Stimulated activated CD4-positive, alpha-beta T cell treated with anti-CD3 and anti-CD28 coated beads, Interleukin-15, amount 100 ng/mL, for 1 hour (primary cell): ENCODE measurements around the gene BCHE.
"Not testable (repeated sequence)": the region's sequence is repeated elsewhere in the genome, so short reads cannot be mapped to it uniquely, and the experiment has no call there.

Experiments used
- DNase-seq, 2 donors: peaks; one replicate each; pipeline ENCODE4 v3.0.0-alpha.2; 2020; ENCODE audit warnings: low read depth in 1 of 2, low spot score in 1 of 2

The BCHE gene

GRCh38 chr3:165817160-165817709 is 20.0 kb downstream of the BCHE start:
- DNase-seq: no peak

DNA sequence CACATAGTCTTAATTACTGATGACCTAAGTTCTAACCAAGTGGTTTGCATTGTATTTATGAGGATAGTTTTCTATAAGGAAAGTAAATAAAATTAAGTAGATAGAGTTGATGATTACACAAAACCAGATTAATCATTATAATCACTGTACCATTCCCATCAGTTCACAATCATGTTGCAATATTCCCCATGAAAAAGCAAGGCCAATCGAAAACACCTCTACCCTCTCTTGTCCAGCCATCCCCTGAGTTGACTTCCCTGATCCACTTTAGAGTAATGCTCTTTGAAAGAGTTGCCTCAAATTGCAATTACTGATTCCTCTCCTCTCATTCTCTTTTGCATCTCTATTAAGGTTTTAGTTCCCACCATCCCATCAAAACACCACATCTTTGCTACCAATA is 21.0 kb downstream of the BCHE start:
- DNase-seq: no peak

DNA sequence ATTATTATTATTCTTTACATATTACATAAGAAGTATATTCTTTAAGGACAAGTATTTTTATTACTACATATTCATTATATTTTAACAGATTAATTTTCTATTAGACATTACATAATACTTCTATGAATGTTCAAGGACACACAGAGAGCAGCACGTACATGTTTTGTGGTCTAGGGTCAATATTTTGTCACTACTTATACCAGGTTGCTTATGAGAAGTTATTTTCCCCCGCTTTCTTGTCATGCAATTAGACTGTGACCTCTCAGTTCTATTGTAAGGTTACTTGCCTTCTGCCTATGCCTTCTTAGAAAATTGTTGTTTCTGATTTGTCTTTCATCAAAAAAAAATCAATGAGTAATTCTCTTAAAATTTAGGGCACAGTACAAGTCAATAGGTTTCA is 21.5 kb downstream of the BCHE start:
- DNase-seq: no peak

DNA sequence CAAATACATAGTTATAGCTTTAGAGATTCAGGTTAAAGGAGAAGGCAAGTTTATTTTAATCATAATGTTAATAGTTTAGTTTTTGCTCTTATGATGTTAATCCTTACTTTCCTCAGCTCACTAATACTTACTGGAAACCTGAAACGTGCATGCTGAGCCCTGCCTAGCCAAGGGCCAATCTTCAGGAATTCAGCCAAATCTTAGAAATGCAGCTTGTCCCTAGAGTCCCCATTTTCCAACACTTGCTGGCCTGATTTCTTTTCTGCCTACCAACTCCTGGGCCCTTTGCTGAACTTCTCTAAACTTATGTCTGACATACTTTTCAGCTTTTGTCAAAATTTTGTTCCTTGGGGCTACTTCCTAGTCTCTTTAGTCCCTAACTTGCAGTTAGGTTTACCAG is 22.8 kb downstream of the BCHE start:
- no peak for DNase-seq

GRCh38 chr3:165807937-165808336 is 29.3 kb downstream of the BCHE start:
- DNase-seq: not testable (repeated sequence)

- no peak for DNase-seq
Observed at GRCh38 chr3:165805946-165806561, 31.2 kb downstream of the BCHE start.

- no peak for DNase-seq
Observed at GRCh38 chr3:165803471-165803870, 33.8 kb downstream of the BCHE start.

DNA sequence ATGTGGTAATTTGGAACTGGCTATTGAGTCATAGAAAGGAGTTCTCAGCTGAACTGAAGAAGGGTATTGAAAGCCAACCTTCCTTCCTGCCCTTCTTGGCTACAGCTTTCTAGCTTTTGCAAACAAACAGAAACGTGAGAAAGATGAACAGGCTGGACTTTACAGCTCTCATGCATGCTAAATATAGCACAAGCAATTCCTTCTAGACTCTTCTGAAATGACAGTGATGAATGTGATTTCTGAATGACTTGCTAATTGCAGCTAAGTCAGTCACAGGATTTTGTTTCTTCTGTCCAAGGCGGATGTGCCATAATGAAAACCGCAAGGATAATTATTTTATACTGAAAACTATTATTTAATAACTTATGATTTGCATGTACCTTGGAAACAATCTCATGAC is 36.3 kb downstream of the BCHE start:
- no peak for DNase-seq

DNA sequence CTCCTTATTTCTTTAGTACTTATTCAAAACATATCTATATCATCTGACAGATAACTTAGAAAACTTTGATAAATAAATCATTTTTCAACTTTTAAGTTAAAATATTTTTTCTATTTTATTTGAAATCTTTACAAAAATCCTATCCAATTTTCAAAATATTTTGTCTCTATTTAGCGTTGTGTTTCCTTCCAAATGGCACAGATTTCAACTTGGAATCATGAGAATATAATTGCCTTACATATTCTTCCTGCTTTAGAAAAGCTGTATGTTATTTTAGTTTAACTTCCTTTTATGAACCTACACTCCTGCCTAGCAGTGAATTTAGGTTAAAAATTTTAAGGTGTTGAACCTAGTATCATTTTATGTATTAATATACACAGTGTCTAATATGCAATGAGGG is 38.2 kb downstream of the BCHE start:
- no peak for DNase-seq

- DNase-seq: no peak
Observed at GRCh38 chr3:165797551-165797950, 39.7 kb downstream of the BCHE start.

DNA sequence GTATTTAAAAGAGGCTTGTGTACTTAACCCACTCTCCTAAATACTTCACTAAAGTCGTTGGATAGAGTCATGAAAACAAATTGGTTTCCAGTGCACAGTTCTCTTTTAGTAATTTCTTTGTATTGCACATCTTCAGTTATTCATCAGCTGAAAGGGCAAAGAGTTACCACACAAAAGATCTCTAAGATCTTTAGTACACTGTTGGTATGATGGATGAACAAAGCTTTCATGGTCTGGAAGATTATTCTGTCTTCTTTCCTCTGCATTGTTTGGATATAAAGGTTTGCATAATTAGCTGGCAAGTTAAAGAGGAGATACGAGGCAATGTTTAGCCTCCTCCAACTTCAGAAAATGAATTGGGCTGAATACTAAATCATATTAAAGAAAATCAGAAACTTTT is 40.5 kb downstream of the BCHE start:
- no peak for DNase-seq

DNA sequence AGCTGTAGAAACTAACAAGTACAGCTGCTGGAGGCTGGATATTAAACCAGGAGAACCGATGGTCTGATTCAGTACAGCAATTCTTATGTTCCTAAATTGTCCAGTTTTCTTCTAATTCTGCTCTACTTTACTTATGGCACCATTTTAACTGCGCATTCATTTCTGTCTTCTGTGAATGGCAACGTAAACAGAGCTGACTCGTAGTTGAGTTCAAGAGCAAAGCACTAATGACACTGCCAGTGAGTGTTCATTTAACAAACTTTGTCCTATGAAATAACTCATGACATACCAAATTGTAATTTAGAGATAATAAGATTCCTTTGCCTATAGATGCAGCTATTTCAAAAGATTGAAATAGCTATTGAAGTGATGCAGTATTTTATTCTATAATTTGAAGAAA is 48.7 kb downstream of the BCHE start:
- no peak for DNase-seq

DNA sequence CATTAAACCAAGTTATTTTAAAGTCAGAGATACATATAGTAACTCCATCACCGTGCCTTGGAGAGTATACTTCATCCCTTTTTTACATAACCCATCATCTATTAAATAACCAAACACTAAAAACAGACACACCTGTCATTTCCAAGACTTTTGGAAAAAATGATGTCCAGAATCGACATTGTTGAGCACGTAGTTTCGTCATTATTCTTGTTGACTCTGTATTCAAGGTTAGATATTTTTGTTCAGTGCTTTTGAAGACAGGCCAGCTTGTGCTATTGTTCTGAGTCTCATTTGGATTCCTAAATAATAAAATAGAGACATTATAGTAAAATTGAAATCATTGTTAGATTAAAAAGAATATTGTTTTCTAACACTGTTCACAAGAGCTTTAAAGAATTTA is 51.2 kb downstream of the BCHE start:
- DNase-seq: no peak

DNA sequence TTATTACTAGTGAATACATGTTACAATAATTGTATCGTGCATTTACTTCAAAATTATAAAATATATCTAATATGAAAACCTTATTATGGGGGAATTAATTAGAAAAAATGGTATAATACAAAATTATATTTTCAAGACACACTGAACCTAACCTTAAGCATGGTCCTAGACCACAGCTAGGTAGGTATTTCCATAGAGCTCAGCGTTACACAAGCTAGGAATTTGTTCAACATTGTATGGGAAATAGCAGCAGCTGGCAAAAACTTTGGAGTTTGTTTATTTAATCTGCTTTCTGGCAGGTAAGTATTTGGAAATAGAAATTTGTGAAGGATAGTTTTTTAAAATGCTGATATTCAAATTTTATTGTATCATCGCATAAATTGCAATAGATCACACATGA is 52.9 kb downstream of the BCHE start:
- no peak for DNase-seq

GRCh38 chr3:165783383-165783782 is 53.8 kb downstream of the BCHE start:
- DNase-seq: no peak

DNA sequence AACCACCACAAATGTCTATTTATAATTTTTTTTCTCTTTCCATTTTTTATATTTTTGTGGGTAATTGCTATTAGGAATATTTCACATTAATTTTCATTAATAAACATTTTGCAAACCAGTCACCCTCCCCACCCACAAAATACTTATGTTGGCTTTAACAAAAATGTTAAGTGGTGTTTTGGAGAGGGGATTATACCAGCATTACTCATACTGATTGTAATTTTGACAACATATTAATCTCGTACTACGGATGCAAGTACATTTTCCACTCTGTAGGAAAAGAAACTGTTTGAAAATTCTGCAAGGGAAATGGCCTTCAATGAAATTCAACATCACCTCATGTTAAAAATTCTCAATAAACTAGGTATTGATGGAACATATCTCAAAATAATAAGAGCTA is 58.3 kb downstream of the BCHE start:
- no peak for DNase-seq

GRCh38 chr3:165778456-165778855 is 58.8 kb downstream of the BCHE start:
- DNase-seq: no peak

GRCh38 chr3:165775824-165776223 is 61.4 kb downstream of the BCHE start:
- DNase-seq: no peak

DNA sequence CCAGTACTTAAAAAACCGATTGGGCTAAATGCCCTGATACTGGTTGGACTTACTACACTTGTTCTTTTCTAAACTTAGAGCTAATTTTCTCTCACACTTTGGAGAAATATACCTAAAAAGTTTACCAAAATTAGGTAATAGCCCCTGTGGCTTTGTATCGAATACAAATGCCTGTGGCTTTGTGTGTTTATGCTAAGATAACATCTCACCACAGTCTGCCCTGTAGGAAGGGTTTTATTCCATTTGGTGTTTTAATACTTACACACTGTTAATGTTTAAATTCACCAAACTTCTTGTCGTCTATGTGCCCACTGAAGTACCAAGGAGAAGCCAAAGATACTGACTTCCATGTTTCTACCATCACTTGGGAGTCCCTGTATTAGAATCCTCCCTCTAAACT is 66.4 kb downstream of the BCHE start:
- no peak for DNase-seq

DNA sequence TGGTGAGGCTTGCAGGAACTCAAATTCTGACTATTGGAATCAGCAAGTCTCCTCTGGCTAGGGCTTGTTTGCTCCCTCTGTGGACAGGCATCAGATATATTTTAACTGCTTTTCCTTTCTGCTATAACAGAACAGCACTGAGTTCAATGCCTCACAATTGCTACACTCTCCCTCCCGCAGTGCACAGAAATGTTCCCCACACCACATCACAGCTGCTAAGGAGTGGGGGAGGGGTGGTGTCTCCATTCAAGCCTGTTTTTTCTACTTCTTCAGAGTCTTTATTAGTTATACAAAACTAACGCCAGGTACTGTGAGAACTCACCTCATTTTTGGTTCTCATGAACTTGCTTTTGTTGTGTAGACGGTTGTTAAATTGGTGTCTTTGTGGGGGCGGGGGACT is 68.5 kb downstream of the BCHE start:
- no peak for DNase-seq

DNA sequence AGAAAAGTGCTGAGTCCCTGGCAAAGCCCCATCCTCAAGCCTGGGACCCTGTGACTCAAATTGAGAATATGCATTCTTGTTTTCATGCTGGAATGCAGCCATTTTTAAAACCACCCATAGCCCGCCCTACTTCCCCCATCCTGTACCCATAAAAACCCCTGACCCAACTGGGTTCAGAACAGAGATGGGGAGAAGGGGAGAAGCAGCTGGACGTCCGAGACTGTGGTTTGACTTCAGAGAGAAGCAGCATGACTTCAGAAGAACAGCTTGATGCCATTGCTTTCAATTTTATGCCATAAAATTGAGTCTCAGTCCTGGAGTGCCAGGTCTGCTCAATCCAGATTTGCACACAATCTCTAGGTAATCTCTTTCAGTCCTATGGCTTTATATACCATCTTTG is 78.2 kb downstream of the BCHE start:
- no peak for DNase-seq

GRCh38 chr3:165755571-165755970 is 81.7 kb downstream of the BCHE start:
- no peak for DNase-seq

DNA sequence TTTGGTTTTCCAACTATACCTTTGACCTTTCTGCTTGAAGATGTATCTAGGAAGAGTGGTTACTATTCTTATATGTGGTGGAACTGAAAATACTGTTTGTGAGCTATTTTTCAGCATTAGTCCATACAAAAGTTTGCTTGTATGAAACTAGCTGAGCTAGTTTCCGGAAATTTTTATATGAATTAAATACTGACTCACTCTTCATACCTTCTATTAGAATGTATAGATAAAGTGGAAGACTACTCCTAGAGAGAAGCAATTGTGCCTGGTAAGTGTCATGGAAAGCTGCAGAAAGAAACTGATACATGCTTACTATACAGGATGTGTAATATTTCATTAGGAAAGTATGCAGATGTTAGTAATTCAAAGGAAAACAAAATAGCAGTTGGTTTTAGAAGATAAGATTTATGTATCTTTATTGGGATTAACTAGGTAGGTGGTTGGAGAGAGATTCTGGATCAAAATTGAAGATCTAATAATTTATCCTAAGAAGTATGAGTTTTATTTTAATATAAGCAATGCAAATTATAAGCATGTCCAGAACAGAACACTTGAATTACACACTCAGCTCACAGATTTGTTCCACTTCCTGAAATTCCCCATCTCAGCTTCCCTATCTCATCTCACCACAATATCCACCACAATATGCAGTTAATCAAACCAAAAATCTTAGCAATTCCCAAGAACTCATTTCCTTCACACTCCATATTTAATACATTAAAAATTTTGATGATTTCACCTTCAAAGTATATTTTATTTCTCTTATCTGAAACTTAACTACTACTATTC is 82.8 kb downstream of the BCHE start:
- no peak for DNase-seq
